ENCODE data around the gene KCND2. TPM values are rescaled to one million over a fixed set of nuclear protein-coding genes. Genes with fewer than 3 reads are reported as not detected.

Gene KCND2
- total and polyA plus RNA-seq, 2 donors: 0.11 to 0.19 TPM

- DNase-seq (ENCODE audit: low read depth in 6 of 9, low spot score in 9 of 9): no peak
- Histone ChIP-seq H3K4me3 (ENCODE audit: low read length in 2 of 2) (no peak overlapping the region), H3K36me3 (ENCODE audit: control insufficient read depth in 2 of 2, insufficient read depth in 2 of 2, low read length in 1 of 2) (no peaks in the 10 kb centered on the region), H3K9me3 (ENCODE audit: control insufficient read depth in 2 of 2, insufficient read depth in 1 of 2, low read length in 1 of 2) (no peaks in the 10 kb centered on the region), H3K27me3 (ENCODE audit: control insufficient read depth in 2 of 2, insufficient read depth in 1 of 2, low read length in 1 of 2) (no peaks in the 10 kb centered on the region), H3K27ac (ENCODE audit: low read depth in 1 of 2, low read length in 1 of 2) (no peak overlapping the region), H3K4me1 (ENCODE audit: control insufficient read depth in 2 of 2, insufficient read depth in 2 of 2, low read length in 2 of 2) (no peaks in the 10 kb centered on the region)
- 96% methylated on average over 7 of the region's 7 CpGs for WGBS
These were observed 29.2 kb downstream of the KCND2 start for GRCh38 chr7:120302190-120302589.

GRCh38 chr7:120303105-120303504 is 30.1 kb downstream of the KCND2 start:
- Histone ChIP-seq H3K36me3 (ENCODE audit: control insufficient read depth in 2 of 2, insufficient read depth in 2 of 2, low read length in 1 of 2) (no peaks in the 10 kb centered on the region), H3K27ac (ENCODE audit: low read depth in 1 of 2, low read length in 1 of 2) (no peak overlapping the region), H3K9me3 (ENCODE audit: control insufficient read depth in 2 of 2, insufficient read depth in 1 of 2, low read length in 1 of 2) (no peaks in the 10 kb centered on the region), H3K4me3 (ENCODE audit: low read length in 2 of 2) (no peak overlapping the region), H3K27me3 (ENCODE audit: control insufficient read depth in 2 of 2, insufficient read depth in 1 of 2, low read length in 1 of 2) (no peaks in the 10 kb centered on the region), H3K4me1 (ENCODE audit: control insufficient read depth in 2 of 2, insufficient read depth in 2 of 2, low read length in 2 of 2) (no peaks in the 10 kb centered on the region)
- DNase-seq (ENCODE audit: low read depth in 6 of 9, low spot score in 9 of 9): no peak

GRCh38 chr7:120304674-120305073 is 31.7 kb downstream of the KCND2 start:
- 88% methylated on average over 6 of the region's 6 CpGs for WGBS
- H3K4me3 ChIP-seq (ENCODE audit: low read length in 2 of 2): no peak overlapping the region
- H3K27ac ChIP-seq (ENCODE audit: low read depth in 1 of 2, low read length in 1 of 2): no peak overlapping the region
- no peak for DNase-seq (ENCODE audit: low read depth in 6 of 9, low spot score in 9 of 9)
- no peaks in the 10 kb centered on the region for H3K9me3 ChIP-seq (ENCODE audit: control insufficient read depth in 2 of 2, insufficient read depth in 1 of 2, low read length in 1 of 2)
- no peaks in the 10 kb centered on the region for H3K36me3 ChIP-seq (ENCODE audit: control insufficient read depth in 2 of 2, insufficient read depth in 2 of 2, low read length in 1 of 2)
- H3K4me1 ChIP-seq (ENCODE audit: control insufficient read depth in 2 of 2, insufficient read depth in 2 of 2, low read length in 2 of 2): no peaks in the 10 kb centered on the region
- no peaks in the 10 kb centered on the region for H3K27me3 ChIP-seq (ENCODE audit: control insufficient read depth in 2 of 2, insufficient read depth in 1 of 2, low read length in 1 of 2)

DNA sequence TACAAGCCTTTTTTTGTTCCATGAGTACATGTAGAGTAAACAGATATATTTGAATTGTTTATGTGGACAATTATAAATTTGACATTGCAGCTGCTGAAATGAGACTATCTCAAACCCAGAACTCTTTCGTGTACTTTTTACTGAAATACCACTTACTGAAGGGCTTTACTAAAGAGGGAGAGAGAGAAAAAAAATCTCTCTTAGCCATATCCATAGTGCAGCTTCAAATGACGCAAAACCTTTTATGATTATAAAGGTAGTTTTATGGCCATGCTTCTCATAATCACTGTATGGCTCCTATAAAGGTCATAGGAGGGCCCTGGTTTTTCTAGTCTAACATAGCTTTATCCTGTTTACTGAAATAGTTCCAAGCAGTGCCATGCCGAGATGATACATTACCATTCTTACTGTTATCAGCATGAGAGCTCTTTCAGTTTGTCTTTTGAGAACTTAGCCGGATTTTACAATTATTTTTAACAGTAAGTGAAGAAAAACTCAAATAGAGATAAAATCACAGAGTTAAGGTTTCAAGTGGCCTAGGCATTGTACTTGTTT is 35.1 kb downstream of the KCND2 start:
- no peak overlapping the region for H3K27ac ChIP-seq (ENCODE audit: low read depth in 1 of 2, low read length in 1 of 2)
- H3K4me1 ChIP-seq (ENCODE audit: control insufficient read depth in 2 of 2, insufficient read depth in 2 of 2, low read length in 2 of 2): no peaks in the 10 kb centered on the region
- no peak overlapping the region for H3K4me3 ChIP-seq (ENCODE audit: low read length in 2 of 2)
- H3K27me3 ChIP-seq (ENCODE audit: control insufficient read depth in 2 of 2, insufficient read depth in 1 of 2, low read length in 1 of 2): no peaks in the 10 kb centered on the region
- H3K9me3 ChIP-seq (ENCODE audit: control insufficient read depth in 2 of 2, insufficient read depth in 1 of 2, low read length in 1 of 2): no peaks in the 10 kb centered on the region
- H3K36me3 ChIP-seq (ENCODE audit: control insufficient read depth in 2 of 2, insufficient read depth in 2 of 2, low read length in 1 of 2): no peaks in the 10 kb centered on the region
- no peak for DNase-seq (ENCODE audit: low read depth in 6 of 9, low spot score in 9 of 9)
- 89% methylated on average over 4 of the region's 4 CpGs for WGBS

DNA sequence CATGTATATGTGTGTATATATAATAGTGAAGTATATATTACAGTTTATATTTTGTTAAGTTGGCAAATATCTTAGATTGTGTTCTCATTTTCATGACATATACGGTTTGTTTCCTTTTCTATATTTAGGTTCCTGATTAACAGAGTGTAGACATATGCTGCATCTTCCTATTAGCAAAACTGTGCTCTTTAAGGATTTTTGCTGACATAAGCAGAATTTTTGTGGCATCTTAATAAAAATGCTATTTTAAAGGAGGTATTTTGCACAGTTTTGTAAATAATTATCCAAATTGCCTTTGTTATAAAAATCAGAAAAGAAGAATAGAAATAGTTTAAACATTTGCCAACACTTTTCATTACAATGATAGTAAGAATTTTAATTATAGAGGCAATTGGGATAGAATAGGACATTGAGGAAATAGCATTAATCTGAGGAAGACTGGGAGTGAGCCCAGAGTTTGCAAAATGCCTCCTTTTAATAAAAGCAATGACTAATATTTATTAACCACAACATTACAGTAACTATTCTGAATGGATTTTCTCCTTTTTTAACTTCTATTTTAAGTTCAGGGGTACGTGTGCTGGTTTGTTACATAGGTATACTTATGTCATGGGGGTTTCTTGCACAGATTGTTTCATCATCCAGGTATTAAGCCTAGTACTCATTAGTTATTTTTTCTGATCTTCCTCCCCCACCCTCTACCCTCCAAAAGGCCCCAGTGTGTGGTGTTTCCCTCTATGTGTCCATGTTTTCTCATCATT is 38.2 kb downstream of the KCND2 start:
- no peaks in the 10 kb centered on the region for H3K36me3 ChIP-seq (ENCODE audit: control insufficient read depth in 2 of 2, insufficient read depth in 2 of 2, low read length in 1 of 2)
- no peak overlapping the region for H3K4me3 ChIP-seq (ENCODE audit: low read length in 2 of 2)
- H3K9me3 ChIP-seq (ENCODE audit: control insufficient read depth in 2 of 2, insufficient read depth in 1 of 2, low read length in 1 of 2): no peaks in the 10 kb centered on the region
- H3K4me1 ChIP-seq (ENCODE audit: control insufficient read depth in 2 of 2, insufficient read depth in 2 of 2, low read length in 2 of 2): no peaks in the 10 kb centered on the region
- H3K27ac ChIP-seq (ENCODE audit: low read depth in 1 of 2, low read length in 1 of 2): no peak overlapping the region
- no peaks in the 10 kb centered on the region for H3K27me3 ChIP-seq (ENCODE audit: control insufficient read depth in 2 of 2, insufficient read depth in 1 of 2, low read length in 1 of 2)
- WGBS: 70% methylated on average over 2 of the region's 2 CpGs
- no peak for DNase-seq (ENCODE audit: low read depth in 6 of 9, low spot score in 9 of 9)

DNA sequence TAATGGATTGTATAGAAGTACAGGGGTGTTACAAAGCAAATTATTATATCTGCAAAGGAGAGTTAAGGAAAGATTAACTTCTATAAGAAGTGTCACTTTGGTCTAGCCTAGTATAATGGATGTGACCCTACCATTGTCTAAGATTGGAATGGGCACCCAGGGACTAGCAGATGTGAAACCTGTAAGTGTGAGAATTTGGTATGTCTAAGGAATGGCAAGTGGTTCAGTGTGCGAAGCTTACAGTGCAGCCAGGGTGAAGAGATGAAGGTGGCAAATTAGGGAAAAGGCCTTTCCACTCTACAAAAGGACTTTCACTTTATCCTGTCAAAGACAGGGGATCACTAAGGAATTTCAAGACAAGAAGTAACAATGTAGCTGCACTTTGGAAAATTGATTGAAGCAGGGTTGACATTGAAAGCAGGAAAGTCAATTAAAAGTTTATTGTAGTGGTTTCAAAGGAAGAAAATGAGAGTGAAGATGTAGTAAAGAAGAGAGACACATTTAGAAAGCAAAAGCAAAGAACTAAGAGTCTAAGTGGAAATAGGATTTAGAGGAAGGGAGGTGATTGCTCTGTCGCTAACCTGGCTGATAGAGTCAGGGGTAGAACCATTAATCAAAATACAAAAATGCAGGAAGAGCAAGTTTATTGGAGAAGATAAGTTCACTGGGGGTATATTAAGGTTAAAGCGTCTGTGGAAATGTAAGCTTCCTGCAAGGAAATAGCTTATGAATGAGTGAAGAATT is 47.4 kb downstream of the KCND2 start:
- WGBS: 64% methylated on average over 3 of the region's 3 CpGs
- H3K27me3 ChIP-seq (ENCODE audit: control insufficient read depth in 2 of 2, insufficient read depth in 1 of 2, low read length in 1 of 2): no peaks in the 10 kb centered on the region
- no peak overlapping the region for H3K4me3 ChIP-seq (ENCODE audit: low read length in 2 of 2)
- no peaks in the 10 kb centered on the region for H3K9me3 ChIP-seq (ENCODE audit: control insufficient read depth in 2 of 2, insufficient read depth in 1 of 2, low read length in 1 of 2)
- H3K4me1 ChIP-seq (ENCODE audit: control insufficient read depth in 2 of 2, insufficient read depth in 2 of 2, low read length in 2 of 2): no peaks in the 10 kb centered on the region
- H3K27ac ChIP-seq (ENCODE audit: low read depth in 1 of 2, low read length in 1 of 2): no peak overlapping the region
- DNase-seq (ENCODE audit: low read depth in 6 of 9, low spot score in 9 of 9): no peak
- no peaks in the 10 kb centered on the region for H3K36me3 ChIP-seq (ENCODE audit: control insufficient read depth in 2 of 2, insufficient read depth in 2 of 2, low read length in 1 of 2)

DNA sequence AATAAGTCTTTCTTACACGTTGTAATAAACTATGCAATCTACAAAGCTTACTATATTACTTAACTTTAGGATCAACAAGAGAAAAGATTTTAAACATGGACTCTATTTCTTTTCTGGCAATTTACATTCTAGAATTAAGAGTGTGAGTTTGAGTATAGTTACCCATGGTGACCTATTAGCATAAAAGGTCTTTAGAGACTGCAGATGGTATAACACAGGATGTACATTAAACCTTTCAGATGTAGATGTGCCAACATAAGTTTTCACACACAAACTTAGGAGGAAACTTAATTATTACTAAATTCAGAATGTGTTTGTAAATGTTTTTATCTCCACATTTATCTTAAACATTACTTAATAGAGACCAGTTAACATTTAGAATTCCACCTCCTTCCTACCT is 54.1 kb downstream of the KCND2 start:
- Histone ChIP-seq H3K9me3 (ENCODE audit: control insufficient read depth in 2 of 2, insufficient read depth in 1 of 2, low read length in 1 of 2) (no peaks in the 10 kb centered on the region), H3K27ac (ENCODE audit: low read depth in 1 of 2, low read length in 1 of 2) (no peak overlapping the region), H3K36me3 (ENCODE audit: control insufficient read depth in 2 of 2, insufficient read depth in 2 of 2, low read length in 1 of 2) (no peaks in the 10 kb centered on the region), H3K4me1 (ENCODE audit: control insufficient read depth in 2 of 2, insufficient read depth in 2 of 2, low read length in 2 of 2) (no peaks in the 10 kb centered on the region), H3K4me3 (ENCODE audit: low read length in 2 of 2) (no peak overlapping the region), H3K27me3 (ENCODE audit: control insufficient read depth in 2 of 2, insufficient read depth in 1 of 2, low read length in 1 of 2) (no peaks in the 10 kb centered on the region)
- WGBS: 88% methylated on average over 1 of the region's 1 CpG
- DNase-seq (ENCODE audit: low read depth in 6 of 9, low spot score in 9 of 9): no peak

DNA sequence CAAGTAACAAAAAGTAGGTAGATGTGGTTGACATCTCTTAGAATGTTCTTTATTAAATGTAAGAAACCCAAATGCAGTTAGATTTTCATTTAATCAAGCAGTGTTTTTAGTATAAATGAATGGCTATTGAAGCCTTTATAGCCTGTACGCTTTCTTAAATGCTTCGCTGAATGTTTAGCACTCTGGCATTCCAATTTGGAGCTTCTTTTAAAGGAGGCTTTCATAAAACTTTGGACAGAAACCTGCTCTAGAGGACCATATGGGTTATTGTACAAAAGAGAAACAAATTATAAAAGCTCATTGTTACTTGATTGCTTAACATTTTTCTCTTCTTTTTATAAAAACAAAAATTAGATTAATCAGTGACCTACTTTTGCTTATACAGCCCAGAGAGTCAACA is 59.5 kb downstream of the KCND2 start:
- no peak overlapping the region for H3K4me3 ChIP-seq (ENCODE audit: low read length in 2 of 2)
- DNase-seq (ENCODE audit: low read depth in 6 of 9, low spot score in 9 of 9): no peak
- H3K27me3 ChIP-seq (ENCODE audit: control insufficient read depth in 2 of 2, insufficient read depth in 1 of 2, low read length in 1 of 2): no peaks in the 10 kb centered on the region
- 95% methylated on average over 2 of the region's 2 CpGs for WGBS
- no peak overlapping the region for H3K27ac ChIP-seq (ENCODE audit: low read depth in 1 of 2, low read length in 1 of 2)
- no peaks in the 10 kb centered on the region for H3K4me1 ChIP-seq (ENCODE audit: control insufficient read depth in 2 of 2, insufficient read depth in 2 of 2, low read length in 2 of 2)
- no peaks in the 10 kb centered on the region for H3K36me3 ChIP-seq (ENCODE audit: control insufficient read depth in 2 of 2, insufficient read depth in 2 of 2, low read length in 1 of 2)
- H3K9me3 ChIP-seq (ENCODE audit: control insufficient read depth in 2 of 2, insufficient read depth in 1 of 2, low read length in 1 of 2): no peaks in the 10 kb centered on the region

DNA sequence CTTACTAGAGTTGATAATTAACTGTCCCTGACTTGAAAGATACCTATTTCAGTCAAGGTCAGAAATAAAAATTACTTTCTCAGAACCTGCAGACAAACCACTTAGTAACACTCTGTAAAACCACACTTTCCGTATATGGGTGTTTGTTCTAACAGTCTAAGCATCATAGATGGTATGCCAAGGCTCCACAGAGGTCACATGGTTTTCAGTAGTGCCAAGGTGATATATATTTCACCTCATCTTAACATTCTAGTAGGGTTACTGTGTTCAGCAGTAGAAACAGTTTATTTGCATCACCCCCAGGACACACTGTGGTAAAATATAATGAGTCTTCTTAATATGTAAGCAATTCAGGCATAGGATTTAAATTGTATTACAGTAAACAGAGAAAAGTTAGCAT is 61.5 kb downstream of the KCND2 start:
- Histone ChIP-seq H3K27ac (ENCODE audit: low read depth in 1 of 2, low read length in 1 of 2) (no peak overlapping the region), H3K9me3 (ENCODE audit: control insufficient read depth in 2 of 2, insufficient read depth in 1 of 2, low read length in 1 of 2) (no peaks in the 10 kb centered on the region), H3K36me3 (ENCODE audit: control insufficient read depth in 2 of 2, insufficient read depth in 2 of 2, low read length in 1 of 2) (no peaks in the 10 kb centered on the region), H3K27me3 (ENCODE audit: control insufficient read depth in 2 of 2, insufficient read depth in 1 of 2, low read length in 1 of 2) (no peaks in the 10 kb centered on the region), H3K4me3 (ENCODE audit: low read length in 2 of 2) (no peak overlapping the region), H3K4me1 (ENCODE audit: control insufficient read depth in 2 of 2, insufficient read depth in 2 of 2, low read length in 2 of 2) (no peaks in the 10 kb centered on the region)
- WGBS: 91% methylated on average over 1 of the region's 1 CpG
- no peak for DNase-seq (ENCODE audit: low read depth in 6 of 9, low spot score in 9 of 9)
